Retina (tissue), 1 donor: ENCODE data around the gene LUZP2.

ENCODE experiments used
- DNase-seq: peaks from one replicate; pipeline ENCODE4 v3.0.0-alpha.2; 2016

LUZP2 gene

DNA sequence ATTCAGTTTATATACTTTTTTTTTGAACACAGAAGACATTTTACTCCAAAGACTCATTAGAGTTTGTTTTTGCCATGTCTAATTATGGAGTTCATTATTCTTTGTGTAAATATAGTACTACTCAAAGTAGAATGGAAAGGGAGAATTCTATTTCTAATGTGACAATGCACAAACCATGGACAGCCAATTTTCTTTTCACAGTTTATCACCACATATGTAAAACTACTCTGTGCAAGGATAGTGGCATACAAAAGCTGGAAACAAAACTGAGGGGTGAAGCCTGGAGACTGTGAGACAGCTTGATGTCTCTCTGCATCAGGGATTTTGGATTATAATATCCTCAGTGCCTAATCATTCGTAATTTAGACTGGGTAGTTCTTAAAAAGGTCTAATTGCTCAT, 75.5 kb downstream of the LUZP2 start:
- DNase-seq = no peak

DNA sequence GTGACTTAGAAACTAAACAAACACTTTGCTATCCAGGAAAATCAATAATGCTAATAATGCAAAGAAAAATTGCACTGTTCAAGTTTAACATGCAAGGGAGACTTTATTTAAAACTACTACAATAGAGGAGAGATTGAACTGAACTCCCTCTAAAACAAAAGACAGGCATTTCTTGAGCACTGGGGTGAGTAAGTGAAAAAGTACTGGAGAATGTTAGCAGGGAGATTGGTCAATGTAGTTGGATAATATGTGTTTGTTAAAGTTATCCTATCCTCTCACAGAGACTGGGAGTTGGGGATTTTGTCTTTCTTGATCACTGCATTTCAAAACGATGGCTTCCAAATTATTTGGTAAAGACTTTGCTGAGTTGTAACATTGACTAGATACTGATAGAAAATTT, 77.6 kb downstream of the LUZP2 start:
- no peak for DNase-seq

GRCh38 chr11:24575392-24575791, 78.5 kb downstream of the LUZP2 start:
- DNase-seq = no peak

DNA sequence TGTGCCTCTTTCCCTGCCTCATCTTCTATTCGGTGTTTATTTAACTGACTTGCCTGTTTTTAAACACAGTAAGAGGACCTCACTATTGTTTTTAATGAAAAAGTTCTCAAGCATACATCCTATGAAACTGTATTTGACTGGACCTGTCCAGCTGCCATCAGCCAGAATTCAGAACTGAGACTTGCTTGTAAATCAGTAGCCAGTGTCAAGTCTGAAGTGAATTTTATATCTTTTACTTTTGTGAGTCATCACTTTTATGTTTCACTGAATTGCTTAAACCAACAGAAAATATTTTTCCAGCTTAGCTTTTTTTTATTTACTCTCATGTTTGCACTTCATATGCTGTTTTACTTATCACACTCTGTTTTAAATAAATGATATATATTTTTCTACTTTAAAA, 88.3 kb downstream of the LUZP2 start:
- DNase-seq = no peak

GRCh38 chr11:24587635-24588034, 90.8 kb downstream of the LUZP2 start:
- no peak for DNase-seq

DNA sequence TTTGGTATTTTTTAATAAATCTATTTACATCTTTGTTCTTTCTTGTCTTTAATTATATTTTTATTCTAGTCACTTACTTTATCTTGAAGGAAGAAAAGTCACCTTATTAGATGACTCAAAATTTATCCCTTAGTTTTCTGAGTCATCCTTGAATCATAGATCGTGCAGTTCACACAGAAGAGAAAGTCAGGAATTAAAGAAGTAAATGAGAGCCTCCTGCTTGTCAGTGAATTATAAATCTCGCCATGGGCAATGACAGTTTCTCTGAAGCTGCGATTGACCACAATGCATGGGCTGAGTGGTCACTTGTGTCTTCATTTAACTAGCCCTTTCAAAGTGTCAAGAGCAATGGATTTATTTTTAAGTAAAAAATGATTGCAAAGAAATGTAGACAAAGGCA, 91.2 kb downstream of the LUZP2 start:
- DNase-seq = no peak

GRCh38 chr11:24589064-24589463, 92.2 kb downstream of the LUZP2 start:
- DNase-seq = no peak

DNA sequence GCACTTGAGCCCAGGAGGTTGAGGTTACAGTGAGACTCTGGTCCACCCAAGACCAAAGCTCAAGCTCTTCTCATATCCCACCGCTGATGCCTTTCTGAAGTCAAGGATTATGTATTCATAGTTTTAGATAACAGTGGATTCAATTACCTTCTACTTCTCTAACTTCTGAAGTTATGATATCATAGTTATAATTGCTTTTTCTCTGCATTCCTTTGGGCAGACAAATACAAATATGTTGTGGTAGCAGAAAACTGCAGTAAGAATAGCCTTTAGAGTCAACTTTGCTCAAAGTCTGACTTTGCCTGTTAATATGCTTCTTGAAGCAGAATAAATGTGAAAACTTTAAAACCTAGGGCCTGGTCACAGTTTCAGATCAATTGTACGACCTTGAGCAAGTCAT, 94.4 kb downstream of the LUZP2 start:
- DNase-seq = no peak

- no peak for DNase-seq
These were observed 95.5 kb downstream of the LUZP2 start for GRCh38 chr11:24592360-24592759.

- DNase-seq = no peak
These were observed 96.5 kb downstream of the LUZP2 start for GRCh38 chr11:24593332-24593731.

DNA sequence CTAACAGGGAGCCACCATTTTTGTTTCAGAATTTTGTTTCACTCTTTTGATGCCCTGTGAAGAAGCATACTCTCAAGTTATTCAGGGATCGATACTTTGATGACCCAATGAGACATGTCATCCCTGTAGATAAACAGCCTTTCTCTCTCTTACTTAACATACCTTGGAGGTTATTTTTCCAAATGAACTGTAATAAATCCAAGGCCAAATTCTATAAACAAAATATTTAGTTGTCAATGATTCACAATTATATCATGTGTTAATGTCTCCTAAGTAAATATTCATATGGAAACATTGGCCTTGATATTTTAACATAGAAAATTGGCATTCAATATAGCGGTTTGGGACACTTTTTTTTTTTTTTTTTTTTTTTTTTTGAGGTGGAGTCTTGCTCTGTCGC, 97.5 kb downstream of the LUZP2 start:
- no peak for DNase-seq

DNA sequence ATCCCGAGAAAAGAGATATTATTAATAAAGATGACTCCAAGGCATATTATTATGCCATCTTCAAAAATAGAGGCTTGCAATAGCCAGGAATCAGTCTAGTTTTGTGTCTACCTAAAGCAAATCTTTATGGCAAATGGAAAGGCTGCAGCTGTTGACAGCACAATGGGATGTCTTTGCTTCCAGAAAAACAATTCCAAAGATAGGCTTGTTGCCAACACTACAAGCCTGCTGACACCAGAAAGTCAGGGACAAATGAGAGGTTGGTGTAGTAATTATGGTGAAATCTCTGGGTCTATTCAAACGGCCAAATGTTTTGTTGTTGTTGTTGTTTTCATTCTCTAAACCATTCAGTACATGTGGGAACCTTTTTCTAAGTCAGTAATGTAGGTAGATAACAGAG, 101.8 kb downstream of the LUZP2 start:
- no peak for DNase-seq

- no peak for DNase-seq
These were observed 112.6 kb downstream of the LUZP2 start for GRCh38 chr11:24609192-24610119.

DNA sequence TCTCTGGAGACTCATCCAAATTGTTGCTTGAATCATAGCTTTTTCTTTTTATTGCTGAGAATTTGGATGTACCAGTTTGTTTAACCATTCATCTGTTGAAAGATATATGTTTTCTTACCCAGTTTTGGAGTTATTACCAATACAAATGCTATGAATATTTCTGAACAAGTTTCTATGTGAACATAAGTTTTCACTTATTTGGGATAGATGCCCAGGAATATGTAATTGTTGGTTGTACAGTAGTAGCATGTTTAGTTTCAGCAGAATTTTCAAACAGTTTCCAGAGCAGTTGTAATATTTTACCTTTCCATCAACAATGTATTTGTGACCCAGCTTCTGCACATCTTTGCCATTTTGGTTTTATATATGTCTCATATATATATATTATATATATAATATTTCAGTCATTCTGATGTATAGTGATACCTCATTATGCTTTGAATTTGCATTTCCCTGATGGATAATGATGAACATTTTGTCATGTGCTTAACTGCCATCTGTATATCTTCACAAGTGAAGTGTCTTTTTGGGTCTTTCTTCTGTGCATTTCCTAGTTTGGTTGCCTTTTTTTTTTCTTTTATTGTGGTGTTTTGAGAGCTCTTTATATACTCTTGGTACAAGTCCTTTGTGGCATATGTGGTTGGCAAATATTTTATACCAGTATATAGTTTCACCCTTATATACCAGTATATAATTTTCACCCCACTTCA, 118.8 kb downstream of the LUZP2 start:
- DNase-seq = no peak

GRCh38 chr11:24617856-24618255, 121.0 kb downstream of the LUZP2 start:
- no peak for DNase-seq

- DNase-seq = no peak
These were observed 123.0 kb downstream of the LUZP2 start for GRCh38 chr11:24619900-24620299.

- no peak for DNase-seq
These were observed 125.4 kb downstream of the LUZP2 start for GRCh38 chr11:24622262-24622661.

DNA sequence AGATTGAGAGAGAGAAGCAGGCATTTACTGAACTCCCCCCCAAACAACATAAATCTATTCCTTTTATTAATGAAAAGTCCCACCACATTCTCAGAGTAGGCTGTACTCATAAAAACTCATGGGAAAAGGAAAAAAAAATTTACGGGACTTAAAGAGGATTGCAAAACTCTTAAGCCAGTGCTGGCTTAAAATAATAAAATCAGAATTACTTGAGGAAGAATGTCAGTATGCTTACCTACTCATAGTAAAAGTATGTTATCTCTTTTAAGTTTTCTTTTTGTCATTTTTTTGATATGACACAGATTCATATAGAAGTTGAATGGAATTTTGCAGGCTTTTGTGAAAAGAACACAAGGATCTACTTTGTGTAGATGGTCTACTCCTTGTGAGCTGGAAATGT, 126.3 kb downstream of the LUZP2 start:
- DNase-seq = no peak

DNA sequence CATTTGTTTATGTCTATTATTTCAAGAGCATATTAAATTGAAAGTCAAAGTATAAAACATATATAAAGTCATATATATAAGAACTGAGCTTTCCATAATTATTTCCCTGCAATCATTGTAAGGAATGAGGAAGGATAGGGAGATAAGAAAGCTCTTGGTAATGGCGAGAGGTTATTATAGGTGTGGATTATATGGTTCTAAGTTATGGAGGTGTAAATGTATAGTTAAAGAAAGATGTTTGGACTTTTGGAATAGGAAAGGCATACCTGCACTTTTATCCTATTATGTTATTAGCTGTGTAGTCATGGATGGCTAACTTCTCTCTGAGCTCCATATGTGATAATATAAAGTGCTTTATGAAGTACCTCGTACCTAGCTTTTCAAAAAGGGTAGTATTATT, 127.6 kb downstream of the LUZP2 start:
- no peak for DNase-seq

- no peak for DNase-seq
These were observed 129.1 kb downstream of the LUZP2 start for GRCh38 chr11:24625975-24626374.

DNA sequence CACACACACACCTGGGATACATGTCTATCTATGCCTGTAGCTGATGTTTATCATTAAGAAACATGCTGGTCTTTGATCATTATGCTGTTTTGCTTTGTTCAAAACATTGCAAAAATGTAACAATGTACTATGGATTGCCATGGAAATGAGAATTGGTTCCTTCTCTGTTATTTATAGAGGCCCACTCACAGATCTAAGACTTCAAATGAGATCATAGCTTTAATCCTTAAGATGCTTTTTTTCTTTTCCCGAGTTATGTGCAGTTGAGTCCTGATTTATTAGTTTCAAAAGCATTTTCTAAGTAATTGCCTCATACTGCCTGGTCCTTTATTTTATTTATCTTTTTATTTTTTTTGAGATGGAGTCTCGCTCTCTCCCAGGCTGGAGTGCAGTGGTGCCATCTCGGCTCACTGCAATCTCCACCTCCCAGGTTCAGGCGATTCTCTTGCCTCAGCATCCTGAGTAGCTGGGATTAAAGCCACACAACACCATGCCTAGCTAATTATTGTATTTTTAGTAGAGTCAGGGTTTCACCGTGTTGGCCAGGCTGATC, 131.4 kb downstream of the LUZP2 start:
- DNase-seq = no peak

- no peak for DNase-seq
These were observed 137.8 kb downstream of the LUZP2 start for GRCh38 chr11:24634606-24635160.

DNA sequence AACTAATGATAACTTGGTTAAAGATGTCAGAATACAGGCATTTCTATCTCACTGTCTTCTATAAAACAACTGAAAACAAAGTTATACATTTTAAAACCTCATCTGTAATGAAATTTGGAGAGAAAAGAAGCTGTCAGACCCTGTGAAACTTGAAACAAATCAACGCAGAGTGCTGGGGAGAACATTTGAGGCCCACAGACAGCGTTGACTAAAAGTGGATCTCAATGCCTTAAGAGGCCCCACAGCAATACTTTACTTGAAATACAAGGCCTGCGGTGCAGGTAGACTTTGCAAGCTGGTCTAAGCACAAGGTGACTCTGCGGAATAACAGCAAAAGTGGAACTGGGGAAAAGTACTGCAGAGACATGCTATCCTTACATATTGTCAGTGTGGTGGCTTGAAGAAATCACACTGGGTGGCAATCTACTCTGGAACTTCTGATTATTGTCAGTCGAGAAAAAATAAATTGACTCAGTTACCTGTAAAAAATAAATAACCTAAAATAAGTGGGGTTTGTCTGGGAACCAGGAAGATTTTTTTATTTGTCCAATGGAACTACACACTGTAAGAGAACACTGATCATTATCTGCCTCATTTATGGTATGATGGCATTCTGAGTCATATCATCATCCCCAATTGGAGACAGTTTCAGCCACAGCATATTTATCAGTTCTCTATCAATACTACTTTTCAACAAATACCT, 138.9 kb downstream of the LUZP2 start:
- no peak for DNase-seq
